Ovary (tissue), 9 donors: ENCODE data around the gene ATXN1. TPM values are rescaled to one million over a fixed set of nuclear protein-coding genes. Genes with fewer than 3 reads are reported as not detected.

Experiments
- DNase-seq, 5 donors: peaks; one replicate each; pipeline ENCODE4 v3.0.0-alpha.2; 2019 to 2020
- H3K27ac ChIP-seq, 2 donors: fragments of 200-600 bp; one replicate each; pipeline versions ENCODE4 v1.5.1 to v1.8.0; 2019 to 2022
- H3K27me3 ChIP-seq: fragments of 200-600 bp; one replicate; pipeline ENCODE4 v1.8.0; 2022
- H3K36me3 ChIP-seq: fragments of 200-600 bp; sonication (generic); one replicate; pipeline ENCODE4 v1.5.1; 2019
- H3K4me1 ChIP-seq: one replicate; pipeline ENCODE4 v1.8.1; 2013; ENCODE audit warnings: mild to moderate bottlenecking, moderate library complexity; ENCODE audit not compliant: insufficient read depth
- H3K4me3 ChIP-seq: fragments of 200-600 bp; sonication (generic); one replicate; pipeline ENCODE4 v1.5.1; 2017
- H3K9me3 ChIP-seq, 2 donors: fragments of 200-600 bp in 1 of 2; sonication (generic) in 1 of 2; one replicate each; pipeline versions ENCODE4 v1.5.1 to v1.8.1; 2013 to 2019; ENCODE audit warnings: mild to moderate bottlenecking in 1 of 2, moderate library complexity in 1 of 2
- CTCF ChIP-seq, 3 donors: fragments of 450-650 bp in 2 of 3; fragments of 200-600 bp in 1 of 3; IDR thresholded peaks; one replicate each; pipeline versions ENCODE4 v1.5.1 to v1.8.0; 2016 to 2022; ENCODE audit warnings: antibody characterized with exemption in 3 of 3, mild to moderate bottlenecking in 1 of 3
- EP300 ChIP-seq: sonication (generic); formaldehyde crosslinking; IDR thresholded peaks from one replicate; pipeline ENCODE4 v1.6.1; 2017; ENCODE audit warnings: antibody characterized with exemption
- POLR2A ChIP-seq: fragments of 450-650 bp; IDR thresholded peaks from one replicate; pipeline ENCODE4 v1.6.1; 2017; ENCODE audit warnings: antibody characterized with exemption, mild to moderate bottlenecking, moderate library complexity
- WGBS, 3 donors: extraction: QIAGEN DNeasy Blood & Tissue Kit in 1 of 3; methylation state at CpG; one replicate each; pipeline versions ENCODE4 v1.1.5 to v1.1.7; 2013 to 2017; 5-methylcytosine and 5-hydroxymethylcytosine counted together
- intact Hi-C, 4 donors: fragments of 100-400 bp; cut with DNase I; formaldehyde crosslinking; loops; one replicate each; pipeline versions ENCODE4 v1.11.0 to v1.15.1; 2022 to 2023
- polyA plus RNA-seq, 2 donors: library from polyadenylated mRNA; stranded (reverse); fragments of 200-250 nt in 1 of 2; fragments of 350-450 nt in 1 of 2; fragmentation: Illumina TruSeq in 1 of 2; extraction: RNeasy Lipid Tissue Mini Kit (QIAGEN cat#74804) in 1 of 2; gene quantifications; one replicate each; pipeline ENCODE4 v1.2.3, GENCODE V29; 2013 to 2014
- total RNA-seq, 7 donors: library from RNA; depleted of rRNA in 2 of 7; stranded (reverse); fragments of >200 nt in 2 of 7; fragmentation: NEBNext Ultra II Directional in 3 of 7; extraction: Animal tissue kit (Norgen Biotek cat#: 25700) in 3 of 7; gene quantifications; one replicate each; pipeline versions ENCODE4 v1.1.0 to v1.2.4, GENCODE V29; 2016 to 2023
- donor health status: DM: no; HTN: no; CAD: no; lungs with moderate emphysema.
- donor health status: DM: no; HTN: no; CAD: no.
- donor health status: Bipolar disorder and iron deficiency.
- donor health status: DM: yes; HTN: yes; CAD: no.
- donor health status: DM: no; HTN: no; CAD: no.
- donor health status: DM: yes; HTN: yes; CAD: no.

Gene ATXN1
- total and polyA plus RNA-seq, 9 donors, result 7.3 to 38.2 (median 30.4) TPM

GRCh38 chr6:16430391-16431089 lies 330.7 kb downstream of the ATXN1 start:
- DNase-seq, result peak in 3 of 5 donors; percentile 18 to 64 (median 45)
- no peaks in the 10 kb centered on the region for H3K27me3 ChIP-seq
- TF ChIP-seq POLR2A, result no peak
- no peak for TF ChIP-seq EP300
- TF ChIP-seq CTCF (IDR thresholded peaks at IDR 0.05), result no peak
- H3K9me3 ChIP-seq, result no peaks in the 10 kb centered on the region
- no peaks in the 10 kb centered on the region for H3K36me3 ChIP-seq
- no peak overlapping the region for H3K4me3 ChIP-seq
- peak overlapping the region in 1 of 2 donors; percentile 45 for H3K27ac ChIP-seq
- H3K4me1 ChIP-seq, result peaks cover 5% of the 10 kb centered on the region
- intact Hi-C loops, result no loop called here
- 6 to 11% (median 7%) methylated on average over 9 of the region's 9 CpGs for WGBS, 3 donors

- TF ChIP-seq CTCF (IDR thresholded peaks at IDR 0.05), result no peak
- no peak for TF ChIP-seq EP300
- no peak for TF ChIP-seq POLR2A
- Histone ChIP-seq H3K36me3 (no peaks in the 10 kb centered on the region), H3K4me1 (peaks cover 5% of the 10 kb centered on the region), H3K9me3 (no peaks in the 10 kb centered on the region), H3K27me3 (no peaks in the 10 kb centered on the region), H3K27ac (no peak overlapping the region), H3K4me3 (no peak overlapping the region)
- DNase-seq, result no peak
- intact Hi-C loops, result no loop called here
- WGBS, 3 donors, result 91 to 97% (median 95%) methylated on average over 10 of the region's 10 CpGs
Observed at GRCh38 chr6:16429669-16430068, 331.6 kb downstream of the ATXN1 start.

- no peaks in the 10 kb centered on the region for H3K27me3 ChIP-seq
- no peaks in the 10 kb centered on the region for H3K36me3 ChIP-seq
- TF ChIP-seq CTCF (IDR thresholded peaks at IDR 0.05) (no peak), EP300 (no peak), POLR2A (no peak)
- no peak overlapping the region for H3K4me3 ChIP-seq
- H3K27ac ChIP-seq, result no peak overlapping the region
- intact Hi-C loops, result no loop called here
- H3K4me1 ChIP-seq, result peaks cover 2% of the 10 kb centered on the region
- no peaks in the 10 kb centered on the region for H3K9me3 ChIP-seq
- 85 to 93% (median 92%) methylated on average over 6 of the region's 6 CpGs for WGBS, 3 donors
- DNase-seq, result no peak
Observed at GRCh38 chr6:16427124-16427523, 334.1 kb downstream of the ATXN1 start.

- Histone ChIP-seq H3K36me3 (no peaks in the 10 kb centered on the region), H3K27ac (no peak overlapping the region), H3K4me1 (peaks cover 5% of the 10 kb centered on the region), H3K27me3 (no peaks in the 10 kb centered on the region), H3K4me3 (no peak overlapping the region), H3K9me3 (no peaks in the 10 kb centered on the region)
- DNase-seq, result no peak
- TF ChIP-seq POLR2A, result no peak
- TF ChIP-seq EP300, result no peak
- TF ChIP-seq CTCF (IDR thresholded peaks at IDR 0.05), result no peak
- intact Hi-C loops, result no loop called here
- 93 to 97% (median 97%) methylated on average over 4 of the region's 4 CpGs for WGBS, 3 donors
Observed at GRCh38 chr6:16425881-16426615, 335.2 kb downstream of the ATXN1 start.
